Calu3 (cell line): ENCODE data around the gene PRLH. TPM values are rescaled to one million over a fixed set of nuclear protein-coding genes. Genes with fewer than 3 reads are reported as not detected.
"Not testable (repeated sequence)": the region's sequence is repeated elsewhere in the genome, so short reads cannot be mapped to it uniquely, and the experiment has no call there.

ENCODE experiments used
- BruUV-seq: library from RNA; stranded (reverse); fragments of 400-500 nt; replicated peaks from 2 replicates; lab custom pipeline; 2021; lab: Mats Ljungman, UMichigan
- CTCF ChIA-PET: fragments of 300-600 bp; sonication (Branson Sonifier 250); formaldehyde crosslinking; loops from one replicate; lab custom pipeline; 2022; ENCODE audit warnings: antibody characterized with exemption; lab: Charles Lee
- DNase-seq: peaks from one replicate; pipeline ENCODE4 v3.0.0; 2022
- H3K27ac Mint-ChIP-seq: one replicate; pipeline ENCODE4 v1.8.0; 2022; ENCODE audit warnings: mixed read lengths; ENCODE audit not compliant: unreplicated experiment
- H3K27me3 Mint-ChIP-seq: one replicate; pipeline ENCODE4 v1.8.0; 2022; ENCODE audit warnings: mixed read lengths; ENCODE audit not compliant: unreplicated experiment
- H3K36me3 Mint-ChIP-seq: one replicate; pipeline ENCODE4 v1.8.0; 2022; ENCODE audit warnings: mild to moderate bottlenecking, moderate library complexity, mixed read lengths; ENCODE audit not compliant: insufficient read depth, unreplicated experiment
- H3K4me1 Mint-ChIP-seq: one replicate; pipeline ENCODE4 v1.8.0; 2022; ENCODE audit warnings: mild to moderate bottlenecking, low read depth, mixed read lengths; ENCODE audit not compliant: unreplicated experiment
- H3K4me3 Mint-ChIP-seq: one replicate; pipeline ENCODE4 v1.8.0; 2022; ENCODE audit warnings: mild to moderate bottlenecking, low read depth, moderate library complexity, mixed read lengths; ENCODE audit not compliant: unreplicated experiment
- H3K9me3 Mint-ChIP-seq: one replicate; pipeline ENCODE4 v1.8.0; 2022; ENCODE audit warnings: low read depth, mixed read lengths; ENCODE audit not compliant: unreplicated experiment
- CTCF ChIP-seq: fragments of 200-600 bp; IDR thresholded peaks from one replicate; pipeline ENCODE4 v1.8.0; 2022; ENCODE audit warnings: antibody characterized with exemption; ENCODE audit not compliant: unreplicated experiment
- intact Hi-C: fragments of 100-400 bp; cut with micrococcal nuclease; formaldehyde crosslinking; loops from one replicate; pipeline ENCODE4 v1.10.0; 2022; ENCODE audit not compliant: unreplicated experiment
- total RNA-seq: library from RNA; stranded (reverse); gene quantifications from 2 replicates; pipeline ENCODE4 v1.2.3, GENCODE V29; 2022

PRLH gene
- total RNA-seq, 1 experiment from 2014 or later: not detected

DNA sequence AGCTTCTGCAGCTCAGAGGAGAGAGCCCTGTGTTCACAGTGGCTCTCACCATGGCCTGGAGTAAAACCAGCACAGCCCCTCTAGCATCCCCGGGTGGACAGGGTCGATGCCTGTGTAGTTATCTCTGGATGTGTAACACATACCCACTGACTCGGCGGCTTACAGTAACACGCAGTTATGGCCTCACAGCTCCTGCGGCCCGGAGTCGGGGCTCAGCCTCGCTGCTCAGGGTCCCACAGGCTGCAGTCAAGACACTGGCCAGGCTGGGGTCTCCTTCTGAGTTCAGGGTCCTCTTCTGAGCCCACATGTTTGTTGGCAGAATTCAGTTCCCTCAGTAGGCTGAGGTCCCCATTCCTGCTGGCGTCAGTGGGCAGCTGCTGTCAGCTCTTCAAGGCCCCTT, 26.7 kb downstream of the PRLH start:
- H3K9me3 Mint-ChIP-seq: no peaks in the 10 kb centered on the region
- CTCF ChIA-PET: no interaction called here
- intact Hi-C loops: no loop called here
- no peak for TF ChIP-seq CTCF
- H3K4me3 Mint-ChIP-seq: no peak overlapping the region
- H3K4me1 Mint-ChIP-seq: peaks cover 7% of the 10 kb centered on the region
- H3K27me3 Mint-ChIP-seq: peaks cover 9% of the 10 kb centered on the region
- DNase-seq: no peak
- H3K36me3 Mint-ChIP-seq: peaks cover 31% of the 10 kb centered on the region
- H3K27ac Mint-ChIP-seq: no peak overlapping the region
- BruUV-seq: no TSS peak

DNA sequence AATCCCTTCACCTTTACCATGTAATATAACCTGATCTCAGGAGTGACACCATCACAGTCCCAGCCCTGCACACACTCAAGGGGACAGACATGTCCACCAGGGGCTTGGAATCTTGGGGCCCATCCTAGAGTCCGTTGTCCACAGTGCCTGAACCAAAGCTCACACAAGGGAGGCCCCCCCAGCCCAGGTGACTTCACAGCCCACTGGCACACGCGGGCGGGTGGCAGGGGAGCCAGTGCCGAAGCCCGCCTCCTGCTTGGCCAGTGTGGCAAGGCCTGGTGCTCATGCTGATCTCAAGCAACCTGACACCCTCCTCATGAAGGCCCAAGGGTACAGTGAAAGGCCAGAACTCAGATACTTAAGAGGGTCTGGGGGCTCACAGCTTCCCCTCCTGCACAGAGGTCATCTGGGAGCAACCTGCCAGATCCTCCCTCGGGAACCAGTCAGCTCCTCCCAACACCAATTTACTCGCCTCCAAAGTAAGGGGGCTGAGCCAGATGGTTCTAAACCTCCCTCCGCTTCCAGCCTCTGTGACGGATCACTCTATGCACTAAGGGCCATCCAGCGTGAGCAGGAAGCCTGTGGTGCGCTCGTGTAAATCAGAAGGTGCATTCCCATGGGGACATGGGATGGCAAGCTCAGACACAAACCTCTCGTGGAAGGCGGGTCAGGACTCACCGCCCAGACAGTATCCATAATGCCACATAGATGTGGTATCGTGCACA, 27.4 kb downstream of the PRLH start:
- Mint-ChIP-seq H3K4me3 (no peak overlapping the region), H3K27me3 (peaks cover 16% of the 10 kb centered on the region), H3K36me3 (peaks cover 38% of the 10 kb centered on the region), H3K4me1 (peaks cover 7% of the 10 kb centered on the region), H3K27ac (no peak overlapping the region), H3K9me3 (no peaks in the 10 kb centered on the region)
- CTCF ChIA-PET: no interaction called here
- BruUV-seq: no TSS peak
- TF ChIP-seq CTCF: no peak
- intact Hi-C loops: no loop called here
- no peak for DNase-seq

DNA sequence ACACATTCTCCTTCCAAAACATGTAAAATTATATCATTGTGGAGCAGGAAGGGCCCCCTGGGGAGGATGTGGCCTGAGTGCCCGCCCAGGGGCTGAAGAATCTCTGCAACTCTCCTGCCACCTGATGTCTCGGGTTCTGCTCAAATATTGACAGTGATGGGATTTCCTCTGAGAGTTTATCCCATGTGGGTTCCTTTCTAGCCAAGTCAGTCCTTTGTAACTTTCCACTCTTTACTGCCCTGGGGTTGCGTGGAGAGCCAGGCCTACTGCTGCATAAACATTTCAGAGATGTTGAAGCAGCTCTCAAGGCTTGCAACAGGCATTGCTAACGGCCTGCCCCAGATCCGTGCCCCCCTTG, 28.1 kb downstream of the PRLH start:
- Mint-ChIP-seq H3K4me3 (no peak overlapping the region), H3K4me1 (peaks cover 7% of the 10 kb centered on the region), H3K27ac (no peak overlapping the region), H3K9me3 (no peaks in the 10 kb centered on the region), H3K27me3 (peaks cover 24% of the 10 kb centered on the region), H3K36me3 (peaks cover 36% of the 10 kb centered on the region)
- no TSS peak for BruUV-seq
- CTCF ChIA-PET: no interaction called here
- intact Hi-C loops: no loop called here
- no peak for TF ChIP-seq CTCF
- DNase-seq: no peak

GRCh38 chr2:237595829-237596519, 29.6 kb downstream of the PRLH start:
- H3K4me1 Mint-ChIP-seq, CTCF ChIA-PET, H3K9me3 Mint-ChIP-seq, H3K4me3 Mint-ChIP-seq, BruUV-seq, DNase-seq, intact Hi-C loops, H3K27ac Mint-ChIP-seq: not testable (repeated sequence)
- peaks cover 21% of the 10 kb centered on the region for H3K36me3 Mint-ChIP-seq
- peaks cover 38% of the 10 kb centered on the region for H3K27me3 Mint-ChIP-seq
